ENCODE results near the gene SBF2.

SBF2 gene

GRCh38 chr11:9878936-9879335 is 415.1 kb downstream of the SBF2 start:
- DNase-seq = no peak

GRCh38 chr11:9876331-9876730 is 417.7 kb downstream of the SBF2 start:
- DNase-seq = no peak

GRCh38 chr11:9875862-9876261 is 418.2 kb downstream of the SBF2 start:
- no peak for DNase-seq

DNA sequence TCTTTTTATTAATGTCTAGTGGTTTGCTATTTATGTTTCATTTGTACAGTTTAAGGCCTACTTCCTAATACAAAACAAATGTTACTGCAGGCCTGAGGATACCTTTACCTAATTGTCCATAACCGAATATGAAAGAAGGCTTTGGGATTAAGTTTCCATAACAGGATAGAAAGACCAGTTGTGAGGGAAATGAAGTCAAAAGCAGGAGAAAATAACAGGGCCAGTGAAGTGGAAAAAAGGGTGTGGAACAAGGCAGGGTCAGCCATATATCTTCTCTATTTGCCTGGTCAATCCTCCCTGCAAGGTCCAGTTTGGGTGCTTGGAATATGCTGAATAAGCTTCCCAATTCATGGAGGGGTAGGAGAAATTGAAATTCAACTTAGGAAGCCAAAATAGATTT is 418.6 kb downstream of the SBF2 start:
- no peak for DNase-seq

GRCh38 chr11:9874466-9874865 is 419.6 kb downstream of the SBF2 start:
- no peak for DNase-seq

GRCh38 chr11:9868641-9869040 is 425.4 kb downstream of the SBF2 start:
- DNase-seq = no peak

- DNase-seq = no peak
Measured at GRCh38 chr11:9862981-9863380, 431.0 kb downstream of the SBF2 start.

- peak; percentile 72 for DNase-seq
Measured at GRCh38 chr11:9861860-9862725, 431.9 kb downstream of the SBF2 start.

DNA sequence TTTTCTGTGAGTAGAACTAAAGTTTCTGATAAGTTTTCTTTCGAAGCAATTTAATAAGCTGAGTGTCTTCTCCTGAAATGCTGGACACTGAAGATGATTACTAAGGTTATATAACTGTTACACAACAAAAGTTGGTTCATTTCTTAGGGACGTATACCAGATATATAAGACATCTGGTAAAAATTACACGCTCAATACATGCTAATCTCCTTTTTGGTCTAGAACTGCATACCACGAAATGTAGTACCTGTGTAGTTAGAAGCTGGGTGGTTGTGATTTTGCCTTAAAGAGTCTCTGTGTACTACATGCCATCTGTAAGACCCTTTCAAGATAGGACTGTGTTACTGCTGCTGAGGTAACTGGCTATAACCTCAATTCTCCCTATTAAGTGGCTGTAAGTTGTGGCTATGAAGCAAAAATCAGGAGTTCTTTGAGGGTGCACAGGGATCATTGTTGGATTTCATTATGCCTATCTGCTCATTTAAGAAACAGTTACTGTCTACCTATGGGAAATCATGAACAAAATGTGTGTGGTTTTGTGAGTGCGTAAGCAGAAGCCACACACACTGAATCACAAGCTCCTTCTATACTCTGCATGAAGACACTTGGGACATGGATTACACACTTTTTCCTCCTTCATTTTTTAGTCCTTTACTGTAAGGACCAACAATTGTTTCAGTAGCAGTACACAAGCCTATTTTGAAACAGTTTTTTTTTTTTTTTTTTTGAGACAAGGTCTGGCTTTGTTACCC is 434.3 kb downstream of the SBF2 start:
- DNase-seq = no peak

GRCh38 chr11:9858822-9859221 is 435.2 kb downstream of the SBF2 start:
- no peak for DNase-seq

- DNase-seq = no peak
Measured at GRCh38 chr11:9858218-9858617, 435.8 kb downstream of the SBF2 start.

GRCh38 chr11:9855579-9856287 is 438.3 kb downstream of the SBF2 start:
- DNase-seq = no peak

DNA sequence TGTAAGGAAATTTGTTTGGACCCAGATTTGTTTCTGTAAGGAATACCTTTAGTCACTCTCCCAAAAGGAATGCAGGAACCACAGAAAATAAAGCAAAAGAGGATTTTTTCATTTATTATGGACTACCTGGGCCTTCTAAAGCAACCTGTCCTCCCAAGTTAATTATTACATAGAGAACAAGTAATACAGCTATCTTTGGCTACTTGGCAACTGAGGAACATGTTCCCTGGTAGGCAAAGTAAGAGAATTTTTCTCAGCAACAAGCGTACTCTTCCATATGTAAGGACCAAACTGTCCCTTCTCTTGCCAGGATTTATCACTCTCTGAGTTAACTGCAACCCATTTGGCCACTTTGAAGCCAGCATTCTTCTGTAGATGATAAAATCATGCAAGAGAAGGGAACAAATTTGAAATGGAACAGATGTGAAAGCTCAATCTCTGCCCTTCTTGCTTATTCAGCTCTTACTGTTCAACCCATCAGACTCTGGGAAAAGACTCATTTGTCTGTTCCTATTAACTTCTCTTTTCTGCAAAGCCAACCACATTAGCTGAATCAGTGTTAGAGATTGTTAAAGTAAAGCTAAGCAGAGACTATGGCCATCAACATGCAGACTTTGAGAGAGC is 440.0 kb downstream of the SBF2 start:
- no peak for DNase-seq

DNA sequence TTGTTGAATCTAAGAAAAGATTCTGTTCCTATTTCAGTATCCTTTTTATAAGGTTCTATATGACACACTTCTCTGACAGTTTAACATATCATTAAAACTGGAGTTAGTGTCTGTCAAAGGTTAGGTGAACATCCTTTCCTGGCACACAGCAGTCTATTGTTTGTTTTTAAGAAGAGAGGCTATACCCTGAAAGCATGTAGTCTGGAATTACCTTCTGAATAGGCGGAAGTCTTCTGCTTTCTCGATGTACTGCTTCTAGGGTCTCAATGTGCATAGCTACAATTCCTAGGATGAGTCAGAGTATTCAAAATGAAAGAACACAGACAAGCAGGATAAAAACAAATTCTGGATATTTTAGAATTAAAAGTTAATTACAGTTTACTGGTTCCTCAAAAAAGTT is 441.6 kb downstream of the SBF2 start:
- DNase-seq = no peak

- no peak for DNase-seq
Measured at GRCh38 chr11:9851366-9851765, 442.7 kb downstream of the SBF2 start.

DNA sequence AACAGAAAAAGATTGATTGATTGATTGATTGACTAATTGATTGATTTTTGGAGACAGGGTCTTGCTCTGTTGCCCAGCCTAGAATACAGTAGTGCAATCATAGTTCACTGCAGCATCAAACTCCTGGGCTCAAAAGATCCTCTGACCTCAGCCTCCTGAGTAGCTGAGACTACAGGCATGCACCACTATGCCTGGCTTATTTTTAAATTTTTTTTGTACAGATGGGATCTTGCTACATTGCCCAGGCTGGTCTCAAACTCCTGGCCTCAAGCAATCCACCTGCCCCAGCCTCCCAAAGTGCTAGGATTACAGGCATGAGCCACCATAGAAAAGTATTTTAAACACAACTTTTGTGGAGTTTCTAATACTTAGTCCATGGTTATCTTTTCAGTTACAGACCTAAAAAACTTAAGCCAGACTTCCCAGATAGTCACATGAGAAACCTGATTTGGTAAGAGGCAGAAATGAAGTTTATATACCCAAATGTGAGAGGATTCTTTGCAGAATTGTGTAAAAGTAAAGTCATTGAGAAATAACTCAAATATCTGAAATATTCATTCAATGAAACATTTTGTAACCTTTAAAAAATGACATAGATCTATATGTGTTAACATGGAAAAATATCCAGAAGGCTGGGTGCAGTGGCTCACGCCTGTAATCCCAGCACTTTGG is 443.7 kb downstream of the SBF2 start:
- no peak for DNase-seq

DNA sequence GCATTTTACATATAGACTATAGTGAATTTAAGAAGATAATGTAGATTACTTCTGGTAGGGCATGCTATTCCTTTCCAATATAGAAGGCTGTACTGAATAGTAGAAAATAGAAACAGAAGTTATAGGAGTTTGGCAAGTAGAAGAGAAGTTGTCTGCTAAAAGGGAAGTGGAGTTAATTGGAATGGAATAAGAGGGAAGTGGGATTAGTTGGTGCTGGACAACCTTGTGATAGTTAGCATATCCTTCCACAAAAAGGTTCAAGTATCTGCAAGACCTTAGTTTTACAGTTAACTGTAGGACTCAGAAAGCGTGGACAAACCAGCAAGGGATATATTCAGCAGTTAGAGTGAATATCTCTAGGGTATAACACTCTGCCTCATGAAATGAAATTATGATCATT is 444.6 kb downstream of the SBF2 start:
- DNase-seq = no peak

- DNase-seq = no peak
Measured at GRCh38 chr11:9847636-9848035, 446.4 kb downstream of the SBF2 start.

- no peak for DNase-seq
Measured at GRCh38 chr11:9842923-9843322, 451.1 kb downstream of the SBF2 start.

DNA sequence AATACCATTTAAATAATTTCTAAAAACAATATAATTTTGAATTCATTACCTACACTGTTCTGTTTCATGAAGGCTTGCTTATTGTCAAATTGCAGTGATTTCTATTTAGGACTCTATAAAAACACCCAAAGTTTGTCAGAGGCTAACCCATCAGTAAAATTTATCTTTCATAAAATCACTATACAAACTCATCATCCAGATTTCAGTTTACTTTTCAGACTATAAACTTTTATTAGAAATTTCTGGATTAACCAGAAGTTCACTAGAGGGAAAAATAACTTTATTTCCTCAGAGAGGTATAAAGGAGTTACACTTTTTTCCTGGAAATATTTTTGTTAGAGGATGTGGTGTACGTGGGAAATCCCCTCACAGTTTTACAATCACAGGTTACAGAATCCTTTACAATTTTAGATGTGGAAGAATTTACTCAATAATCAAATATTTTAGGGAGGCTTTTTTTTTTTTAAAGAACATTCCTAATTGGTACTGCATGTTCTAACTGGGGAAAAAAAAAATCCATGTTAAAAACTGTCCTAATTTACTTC is 453.5 kb downstream of the SBF2 start:
- no peak for DNase-seq

DNA sequence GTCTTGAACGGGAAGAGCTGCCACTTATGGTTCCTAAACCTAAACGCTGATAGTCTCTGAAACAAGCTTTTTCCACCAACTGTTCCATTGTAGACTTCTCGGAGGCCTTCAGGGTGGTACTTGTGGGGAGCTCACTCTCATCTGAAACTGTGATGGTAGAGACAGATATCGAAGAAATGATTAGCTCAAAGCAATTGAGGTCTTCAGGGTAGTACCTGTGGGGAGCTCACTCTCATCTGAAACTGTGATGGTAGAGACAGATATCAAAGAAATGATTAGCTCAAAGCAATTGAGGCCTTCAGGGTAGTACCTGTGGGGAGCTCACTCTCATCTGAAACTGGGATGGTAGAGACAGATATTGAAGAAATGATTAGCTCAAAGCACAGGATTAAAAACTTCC is 454.5 kb downstream of the SBF2 start:
- DNase-seq = no peak

DNA sequence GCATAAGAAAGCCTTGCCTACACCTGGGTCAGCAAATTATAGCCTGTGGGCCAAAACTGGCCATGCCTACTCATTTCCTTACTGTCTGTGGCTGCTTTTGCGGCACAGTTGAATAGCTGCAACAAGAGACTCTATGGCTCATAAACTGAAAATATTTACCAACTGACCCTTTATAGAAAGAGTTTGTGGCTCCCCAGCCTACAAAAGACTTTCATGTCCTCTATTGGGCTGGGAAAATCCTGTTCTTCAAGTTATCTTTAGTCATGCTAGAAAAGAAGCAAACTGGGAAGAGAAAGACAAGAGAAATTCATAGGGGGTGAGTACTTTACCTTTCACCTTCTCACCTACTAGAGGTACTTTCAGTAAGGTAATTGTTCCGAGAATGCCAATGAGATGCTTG is 455.1 kb downstream of the SBF2 start:
- no peak for DNase-seq
